ENCODE data around the gene MAL.

- no peak for TF ChIP-seq CTCF (IDR thresholded peaks at IDR 0.05)
- no peak for TF ChIP-seq POLR2A (IDR thresholded peaks at IDR 0.05)
Observed at GRCh38 chr2:95023222-95023597, 2.3 kb upstream of the MAL start.

Measured in heart left ventricle (tissue), 13 donors.